ENCODE measurements around the gene HDGF.
"Not testable (repeated sequence)": the region's sequence is repeated elsewhere in the genome, so short reads cannot be mapped to it uniquely, and the experiment has no call there.

The HDGF gene

DNA sequence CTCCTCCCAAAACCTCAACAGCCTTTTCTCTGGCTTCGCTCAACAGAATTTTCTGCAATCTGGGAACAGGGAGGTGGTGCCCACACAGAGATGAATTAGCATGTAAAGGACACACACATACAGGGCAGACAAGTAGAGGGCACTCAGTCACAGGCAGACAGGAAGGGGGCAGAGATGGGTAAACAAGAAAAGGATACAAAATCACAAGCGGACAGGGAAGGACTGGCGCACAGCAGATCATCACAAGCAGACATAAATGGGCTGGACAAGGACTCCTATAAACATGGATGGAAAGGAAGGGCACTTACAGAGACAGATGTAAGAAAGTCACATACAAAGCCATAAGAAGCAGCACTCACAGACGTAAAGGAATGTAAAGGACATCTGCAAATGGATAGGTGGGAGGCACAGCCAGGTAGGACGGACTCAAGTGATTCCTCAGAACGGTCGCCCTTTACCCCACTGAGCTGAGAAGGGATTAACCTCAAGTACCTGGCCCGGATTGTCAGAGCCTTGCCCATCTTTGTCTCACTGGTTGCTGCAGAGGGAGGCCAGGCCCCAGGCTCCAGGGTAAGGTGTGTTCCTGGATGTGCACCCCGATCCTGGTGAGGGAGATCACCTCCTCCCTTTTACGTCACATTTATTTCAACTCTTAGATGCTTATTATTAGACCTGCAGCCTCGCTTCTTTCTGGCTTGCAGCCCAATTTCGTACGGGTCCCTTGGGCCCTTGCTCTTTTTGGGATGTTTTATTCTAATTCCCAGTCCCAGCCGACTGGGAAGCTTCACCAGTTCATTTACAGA lies 15.0 kb upstream of the HDGF start:
- DNase-seq, result no peak

DNA sequence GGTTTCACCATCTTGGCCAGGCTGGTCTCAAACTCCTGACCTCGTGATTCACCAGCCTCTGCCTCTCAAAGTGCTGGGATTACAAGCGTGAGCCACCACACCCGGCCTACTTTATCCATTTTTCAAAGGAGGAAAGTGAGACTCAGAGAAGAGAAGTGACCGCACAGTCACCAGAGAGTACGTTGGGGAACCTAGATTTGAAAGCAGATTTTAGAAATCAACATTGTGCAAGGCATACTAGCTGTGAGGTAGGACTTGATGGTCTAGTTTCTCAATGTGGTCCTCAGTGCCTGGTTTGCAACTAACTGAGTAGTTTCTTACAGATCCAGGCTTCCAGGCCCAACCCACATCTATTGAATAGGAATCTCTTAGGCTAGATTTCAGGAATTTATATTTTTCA lies 14.2 kb upstream of the HDGF start:
- DNase-seq, result no peak

DNA sequence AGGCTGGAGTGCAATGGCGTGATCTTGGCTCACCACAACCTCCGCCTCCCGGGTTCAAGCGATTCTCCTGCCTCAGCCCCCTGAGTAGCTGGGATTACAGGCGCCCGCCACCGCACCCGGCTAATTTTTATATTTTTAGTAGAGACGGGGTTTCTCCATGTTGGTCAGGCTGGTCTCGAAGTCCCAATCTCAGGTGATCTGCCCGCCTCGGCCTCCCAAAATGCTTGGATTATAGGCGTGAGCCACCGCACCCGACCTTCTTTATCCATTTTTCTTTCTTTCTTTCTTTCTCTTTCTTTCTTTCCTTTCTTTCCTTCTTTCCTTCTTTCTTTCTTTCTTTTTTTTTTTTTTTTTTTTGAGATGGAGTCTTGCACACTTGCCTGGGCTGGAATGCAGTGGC lies 13.7 kb upstream of the HDGF start:
- not testable (repeated sequence) for DNase-seq

DNA sequence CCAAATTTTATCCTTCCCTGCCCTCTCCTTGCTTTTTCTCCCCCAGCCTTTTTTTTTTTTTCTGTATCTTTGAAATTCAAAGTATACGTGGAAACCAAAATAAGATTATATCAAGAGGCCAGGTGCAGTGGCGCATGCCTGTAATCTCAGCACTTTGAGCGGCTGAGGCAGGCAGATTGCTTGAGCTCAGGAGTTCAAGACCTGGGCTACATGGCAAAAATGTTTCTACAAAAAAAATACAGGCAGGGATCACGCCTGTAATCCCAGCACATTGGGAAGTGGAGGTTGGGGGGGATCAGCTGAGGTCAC lies 9.3 kb upstream of the HDGF start:
- DNase-seq, result no peak

GRCh38 chr1:156760092-156760795 lies 8.8 kb upstream of the HDGF start:
- DNase-seq, result no peak

DNA sequence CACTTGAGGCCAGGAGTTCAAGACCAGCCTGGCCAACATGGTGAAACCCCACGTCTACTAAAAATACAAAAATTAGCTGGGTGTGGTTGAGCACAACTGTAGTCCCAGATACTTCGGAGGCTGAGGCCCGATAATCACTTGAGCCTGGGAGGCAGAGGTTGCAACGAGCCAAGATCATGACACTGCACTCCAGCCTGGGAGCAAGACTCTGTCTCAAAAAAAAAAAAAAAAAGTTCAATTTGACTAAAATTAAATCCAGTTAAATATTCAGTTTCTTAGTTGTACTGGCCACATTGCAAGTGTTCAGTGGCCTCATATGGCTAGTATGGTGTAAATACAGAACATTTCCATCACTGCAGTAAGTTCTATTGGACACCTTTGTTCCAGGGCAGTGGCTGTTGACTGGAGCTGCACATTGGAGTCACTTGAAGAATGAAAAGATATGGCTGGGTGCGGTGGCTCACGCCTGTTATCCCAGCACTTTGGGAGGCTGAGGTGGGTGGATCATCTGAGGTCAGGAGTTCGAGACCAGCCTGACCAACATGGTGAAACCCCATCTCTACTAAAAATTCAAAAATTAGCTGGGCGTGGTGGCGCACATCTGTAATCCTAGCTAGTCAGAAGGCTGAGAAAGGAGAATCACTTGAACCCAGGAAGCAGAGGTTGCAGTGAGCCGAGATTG lies 6.2 kb upstream of the HDGF start:
- DNase-seq, result not testable (repeated sequence)

DNA sequence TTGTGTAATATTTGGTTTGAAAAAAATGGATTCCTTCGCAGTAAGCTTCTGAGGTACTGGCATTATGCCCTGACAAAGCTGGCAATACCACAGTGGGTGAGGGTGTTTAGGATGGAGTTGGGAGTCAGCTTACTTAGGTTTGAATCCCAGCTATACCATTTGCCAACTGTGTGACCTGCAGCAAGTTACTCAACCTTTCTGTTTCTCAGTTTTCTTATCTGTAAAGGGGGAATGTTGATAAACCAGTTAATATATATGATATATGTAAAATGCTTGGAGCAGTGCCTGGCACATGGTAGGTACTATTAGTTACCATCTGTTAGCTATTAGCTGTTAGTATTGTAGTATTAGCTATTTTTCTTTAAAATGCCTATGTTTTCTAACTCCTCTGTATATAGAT lies 4.9 kb upstream of the HDGF start:
- no peak for DNase-seq

GRCh38 chr1:156755527-156755950 lies 4.1 kb upstream of the HDGF start:
- DNase-seq, result no peak

GRCh38 chr1:156754219-156754618 lies 2.7 kb upstream of the HDGF start:
- DNase-seq, result no peak

DNA sequence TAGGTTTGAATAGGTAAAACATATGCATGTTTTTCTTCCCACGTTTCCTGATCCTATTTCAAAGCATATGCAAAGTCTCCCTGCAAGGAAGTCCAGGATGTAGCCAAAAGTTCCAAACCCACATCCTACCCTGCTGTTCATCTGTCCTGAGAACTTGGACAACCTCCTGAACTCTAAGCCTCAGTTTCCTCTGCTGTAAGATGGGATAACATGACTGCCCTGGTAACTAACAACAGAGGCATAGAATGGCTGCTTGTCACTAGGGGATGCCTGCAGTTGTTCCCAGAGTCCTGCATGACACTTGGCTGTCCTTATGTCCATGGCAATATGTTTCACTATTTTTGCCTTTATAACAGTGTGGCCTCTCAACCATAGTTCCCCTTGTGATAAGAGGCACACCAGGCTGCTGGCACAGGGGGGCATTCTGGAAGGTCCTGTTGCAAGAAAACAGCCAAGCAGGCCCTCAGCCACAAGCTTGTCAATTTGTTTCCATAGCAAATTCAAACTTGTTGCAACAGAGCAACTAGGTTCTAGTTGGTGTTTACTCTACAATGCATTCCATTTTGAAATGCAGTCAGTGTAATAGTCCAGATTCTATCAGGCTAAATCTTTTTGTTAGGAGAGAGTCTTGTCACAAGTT lies 1.5 kb upstream of the HDGF start:
- DNase-seq, result no peak

- DNase-seq, result peak; percentile 97
Measured at GRCh38 chr1:156751757-156752481, 444 bp upstream of the HDGF start.

DNA sequence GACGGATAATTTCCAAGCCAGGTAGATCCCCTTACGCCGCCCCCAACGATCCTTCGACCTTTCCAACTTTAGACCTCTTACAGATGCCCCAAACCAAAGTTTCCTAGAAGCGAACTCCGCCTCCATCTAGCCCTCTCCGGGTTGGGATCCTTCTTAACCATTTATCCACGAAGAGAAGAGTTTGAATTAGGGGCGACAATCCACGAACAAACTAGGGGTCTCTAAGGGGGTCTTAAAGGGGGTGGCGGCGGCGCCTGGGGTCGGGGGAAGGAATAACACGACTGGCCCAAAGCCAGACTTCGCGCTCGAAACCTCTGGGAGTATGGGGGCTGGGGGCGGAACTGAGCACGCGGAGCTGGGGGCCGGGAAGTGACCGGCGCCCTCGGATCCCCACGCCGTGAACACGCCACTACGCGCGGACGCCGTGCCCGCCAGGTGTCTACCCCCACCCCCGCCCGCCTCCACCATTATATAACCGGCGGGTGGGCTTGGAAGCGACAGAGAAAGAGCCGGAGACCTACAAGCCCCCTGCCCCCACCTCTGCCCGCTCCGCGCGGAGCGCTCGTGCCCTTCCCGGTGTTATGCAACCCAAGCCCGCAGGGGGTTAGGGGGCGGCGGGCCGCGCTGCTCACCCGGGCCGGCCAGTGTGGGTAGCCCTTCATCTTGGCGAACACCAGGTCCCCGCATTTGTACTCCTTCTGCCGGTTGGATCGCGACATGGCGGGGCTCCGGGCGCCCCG lies 594 bp downstream of the HDGF start:
- DNase-seq, result no peak

- DNase-seq, result peak; percentile 55
Measured at GRCh38 chr1:156750191-156750672, 1.2 kb downstream of the HDGF start.

DNA sequence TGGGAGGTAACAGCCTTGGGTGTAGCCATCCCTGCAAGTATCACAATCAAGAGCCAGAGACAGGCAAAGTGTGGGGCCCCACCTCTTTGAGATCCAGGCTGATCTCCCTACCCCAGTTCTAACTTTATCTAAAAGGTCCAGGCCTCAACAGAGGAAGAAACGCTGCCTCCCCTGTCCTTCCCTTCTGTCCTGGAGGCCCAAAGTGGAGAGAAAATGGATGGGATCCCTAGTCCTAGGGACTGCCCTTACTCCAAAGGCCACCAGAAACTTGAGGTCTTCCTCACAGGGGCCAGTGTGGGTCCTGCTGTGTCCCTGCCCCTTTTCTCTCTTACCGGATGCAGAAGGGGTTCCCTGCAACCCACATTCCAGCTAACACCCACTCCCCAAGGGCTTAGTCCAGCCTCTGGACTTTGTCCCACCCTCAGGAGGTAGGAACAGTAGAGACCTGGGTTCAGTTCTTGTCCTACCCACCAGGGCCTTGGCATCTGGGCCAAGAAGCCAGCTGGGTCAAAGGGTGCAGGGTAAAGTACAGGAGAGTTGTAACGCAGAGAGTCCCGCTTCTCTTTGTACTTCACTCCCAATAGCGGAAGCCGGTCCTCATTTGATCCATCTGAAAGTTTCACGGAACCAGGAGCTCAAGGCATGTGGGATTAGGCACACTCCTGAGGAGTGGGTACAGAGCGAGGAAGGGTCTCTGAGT lies 1.9 kb downstream of the HDGF start:
- no peak for DNase-seq

GRCh38 chr1:156748670-156749418 lies 2.6 kb downstream of the HDGF start:
- DNase-seq, result peak; percentile 33

DNA sequence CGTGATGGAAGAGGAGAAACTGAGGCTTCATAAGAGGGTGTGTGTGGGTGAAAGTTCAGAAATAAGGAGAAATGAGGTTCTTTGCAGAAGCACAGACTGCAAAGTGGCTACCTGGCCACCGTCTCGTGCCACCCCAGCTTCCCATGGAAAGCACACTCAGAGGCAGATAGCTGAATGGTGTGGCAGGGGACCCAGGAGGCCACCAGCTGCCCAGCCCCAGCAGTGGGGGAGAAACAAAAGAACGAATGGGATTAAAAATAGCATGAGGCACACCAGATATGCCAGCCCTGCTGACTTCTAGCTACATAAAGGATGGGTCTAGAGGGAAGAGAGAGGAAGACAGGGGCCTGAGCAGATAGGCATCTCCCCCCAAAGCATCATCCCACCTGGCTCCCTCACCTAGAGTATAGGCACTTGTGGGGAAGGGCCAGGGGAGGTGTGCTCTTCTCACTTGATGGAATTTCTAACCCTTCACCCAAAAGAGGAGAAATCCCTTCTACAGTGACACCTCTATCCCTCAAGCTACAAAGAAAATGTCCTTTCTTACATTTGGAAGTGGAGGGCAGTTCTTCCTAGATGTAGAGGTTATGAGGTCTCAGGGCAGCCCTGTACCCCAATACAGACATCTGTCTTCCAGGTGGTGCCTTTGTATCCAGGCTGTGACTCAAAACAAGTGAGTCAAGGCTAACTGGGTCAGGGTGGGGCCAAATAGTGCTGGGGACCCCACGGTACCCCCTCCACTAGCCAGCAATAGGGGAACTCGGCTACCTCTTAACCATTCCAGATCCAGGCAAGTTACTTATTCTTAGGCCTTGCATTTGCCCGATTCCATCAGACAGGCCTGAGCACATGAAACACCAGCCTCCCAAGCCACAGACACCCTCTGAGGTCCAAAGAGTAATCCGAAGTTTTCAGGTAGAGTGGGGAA lies 3.5 kb downstream of the HDGF start:
- peak; percentile 53 for DNase-seq

DNA sequence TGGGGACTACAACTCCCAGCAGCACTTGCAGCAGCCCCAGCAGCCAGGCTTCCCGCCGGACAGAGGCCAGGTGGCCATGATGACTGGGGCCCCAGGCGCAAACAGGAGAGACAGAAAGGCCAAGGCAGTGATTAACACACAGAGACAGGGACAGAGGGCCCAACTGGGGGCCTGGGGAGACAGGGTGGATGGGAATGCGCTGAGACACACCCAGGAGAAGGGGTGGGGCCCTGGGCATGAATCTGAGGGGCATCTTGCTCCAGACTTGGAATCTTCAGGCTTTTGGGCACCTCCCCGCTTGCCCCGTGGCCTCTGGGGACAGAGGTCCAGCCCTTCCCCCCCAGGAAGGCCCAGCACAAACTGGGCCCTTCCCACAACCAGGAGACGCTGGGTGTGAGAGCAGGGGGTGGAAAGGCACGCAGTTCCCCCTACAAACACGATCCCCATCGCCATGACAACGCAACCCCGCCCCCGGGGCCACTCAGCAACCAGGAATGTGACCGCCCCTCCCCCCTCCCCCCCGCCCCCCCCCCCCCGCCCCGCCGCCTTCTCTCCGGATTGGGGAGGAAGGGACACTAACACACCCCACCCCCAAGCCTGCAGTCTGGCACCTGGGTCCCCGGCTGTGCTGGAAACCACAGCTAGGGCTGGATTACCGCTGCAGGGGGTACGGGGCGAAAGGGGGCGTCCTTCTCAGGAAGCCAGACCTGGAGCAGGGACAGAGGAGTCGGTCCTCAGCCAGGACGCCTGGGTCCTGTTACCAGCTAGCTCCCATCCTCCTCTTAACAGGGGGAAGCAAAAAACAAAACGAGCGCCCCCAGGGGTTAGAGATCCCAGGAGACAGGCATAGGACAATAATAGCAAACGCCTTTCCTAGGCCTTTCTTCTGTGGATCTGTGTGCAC lies 4.5 kb downstream of the HDGF start:
- DNase-seq, result peak; percentile 88

GRCh38 chr1:156746406-156746727 lies 5.1 kb downstream of the HDGF start:
- DNase-seq, result peak; percentile 41

Data from CD4-positive, alpha-beta T cell treated with Interleukin-4 for 4 hours (primary cell).